NCI-H1694 treated with DMSO at 0.1 percent for 48 hours (cell line): ENCODE data around the gene PTPRA.
"Not testable (repeated sequence)": the region's sequence is repeated elsewhere in the genome, so short reads cannot be mapped to it uniquely, and the experiment has no call there.

Experiments
- DNase-seq: peaks from one replicate; lab custom pipeline; 2025; lab: John Stamatoyannopoulos, UW

PTPRA gene

GRCh38 chr20:3045042-3045815, 171.9 kb downstream of the PTPRA start:
- DNase-seq, result peak; percentile 57

GRCh38 chr20:3045816-3046676, 172.8 kb downstream of the PTPRA start, which contains the start of gene MRPS26:
MRPS26 (plus strand) TSS chr20:3046052; CDS start chr20:3046069, 17 bp downstream.
- DNase-seq, result peak; percentile 58

GRCh38 chr20:3046677-3047462, 173.6 kb downstream of the PTPRA start:
- DNase-seq, result no peak

- DNase-seq, result no peak
These were observed 174.5 kb downstream of the PTPRA start for GRCh38 chr20:3047486-3048419.

- DNase-seq, result no peak
These were observed 178.2 kb downstream of the PTPRA start for GRCh38 chr20:3051385-3052019.

GRCh38 chr20:3059489-3059888, 186.2 kb downstream of the PTPRA start:
- DNase-seq, result no peak

- not testable (repeated sequence) for DNase-seq
These were observed 190.8 kb downstream of the PTPRA start for GRCh38 chr20:3064119-3064518.

GRCh38 chr20:3067139-3068014, 194.1 kb downstream of the PTPRA start:
- DNase-seq, result no peak

- DNase-seq, result no peak
These were observed 194.8 kb downstream of the PTPRA start for GRCh38 chr20:3068075-3068474.

GRCh38 chr20:3068986-3069900, 196.0 kb downstream of the PTPRA start:
- DNase-seq, result no peak

GRCh38 chr20:3070725-3071124, 197.4 kb downstream of the PTPRA start:
- no peak for DNase-seq

- DNase-seq, result no peak
These were observed 198.0 kb downstream of the PTPRA start for GRCh38 chr20:3071266-3071609.

GRCh38 chr20:3071610-3072529, 198.6 kb downstream of the PTPRA start, which contains the start of gene OXT:
OXT (plus strand) TSS chr20:3071620; CDS start chr20:3071656, 36 bp downstream.
- DNase-seq, result no peak

GRCh38 chr20:3072530-3073250, 199.4 kb downstream of the PTPRA start:
- DNase-seq, result no peak

GRCh38 chr20:3073251-3073643, 200.0 kb downstream of the PTPRA start:
- not testable (repeated sequence) for DNase-seq

- DNase-seq, result no peak
These were observed 201.5 kb downstream of the PTPRA start for GRCh38 chr20:3074812-3075211.

GRCh38 chr20:3075315-3075714, 202.0 kb downstream of the PTPRA start:
- not testable (repeated sequence) for DNase-seq
